HG02973 (cell line): ENCODE measurements around the gene RFC4.

Experiments used
- ATAC-seq: cut with Tn5 transposase; IDR thresholded peaks from one replicate; pipeline ENCODE4 v1.9.1; 2021; ENCODE audit warnings: moderate library complexity; ENCODE audit not compliant: unreplicated experiment

The RFC4 gene

GRCh38 chr3:186751480-186751879, 54.8 kb downstream of the RFC4 start:
- ATAC-seq, result no peak

- ATAC-seq, result no peak
These were observed 56.0 kb downstream of the RFC4 start for GRCh38 chr3:186750316-186750715.

- no peak for ATAC-seq
These were observed 60.3 kb downstream of the RFC4 start for GRCh38 chr3:186746008-186746407.

DNA sequence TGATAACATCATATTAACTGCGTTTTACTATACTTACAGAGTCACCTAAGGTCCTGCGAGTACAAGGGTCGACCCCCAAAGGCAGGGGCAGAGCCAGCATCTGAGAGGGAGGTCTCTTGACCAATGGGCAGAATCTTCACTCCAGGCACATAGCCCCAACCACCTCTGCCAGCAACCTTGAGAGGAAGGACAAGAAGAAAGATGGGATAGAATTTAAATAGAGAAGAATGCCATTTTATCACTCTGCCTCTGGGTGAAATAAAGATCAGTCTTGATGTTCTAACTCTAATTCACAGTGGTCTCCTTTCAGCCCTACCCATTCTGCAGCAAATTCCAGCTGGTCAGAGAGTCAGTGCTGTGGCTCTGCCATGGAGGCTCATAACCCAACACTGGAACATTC, 62.6 kb downstream of the RFC4 start:
- no peak for ATAC-seq

DNA sequence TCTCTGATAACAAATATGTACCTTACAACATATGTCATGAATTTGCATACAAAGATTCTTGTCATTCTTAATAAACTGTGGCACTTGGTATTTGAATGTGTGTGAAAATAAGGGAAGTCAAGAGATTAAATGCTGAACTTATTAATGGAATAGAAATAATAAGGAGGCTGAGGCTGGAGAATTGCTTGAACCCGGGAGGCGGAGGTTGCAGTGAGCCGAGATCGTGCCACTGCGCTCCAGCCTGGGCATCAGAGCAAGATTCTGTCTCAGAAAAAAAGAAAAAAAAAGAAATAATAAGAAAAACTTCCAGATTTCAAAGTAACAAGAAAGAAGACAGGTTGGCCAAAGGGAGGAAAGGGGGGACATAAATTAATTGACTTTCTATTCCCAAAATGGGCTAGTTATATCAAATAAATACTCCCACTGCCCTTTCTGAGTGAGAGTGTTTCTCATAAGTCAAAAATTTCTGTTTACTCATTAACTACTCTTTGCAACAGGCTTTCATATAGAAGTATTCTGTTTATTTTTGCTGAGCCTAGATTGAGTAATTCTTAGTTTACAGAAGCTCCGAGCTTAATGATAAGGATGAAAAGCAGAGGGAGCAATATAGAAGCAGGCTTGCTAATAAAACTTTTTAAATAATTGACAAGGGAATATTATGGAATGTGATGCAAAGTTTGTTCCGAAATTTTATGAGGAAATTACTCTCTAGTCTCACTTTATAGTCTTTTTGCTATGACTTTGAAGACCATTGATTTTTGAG, 63.5 kb downstream of the RFC4 start:
- no peak for ATAC-seq
